Occipital lobe (tissue), 2 donors: Measurements from ENCODE around the gene TMEM269. TPM values are rescaled to one million over a fixed set of nuclear protein-coding genes. Genes with fewer than 3 reads are reported as not detected.

ENCODE experiments used
- DNase-seq: peaks from one replicate; lab custom pipeline; 2025; lab: John Stamatoyannopoulos, UW
- total RNA-seq: library from RNA; depleted of rRNA; stranded (reverse); fragments of >200 nt; gene quantifications from one replicate; pipeline ENCODE4 v1.2.3, GENCODE V29; 2014

Gene TMEM269
- total RNA-seq, 1 donor from 2014 or later, result 0.47 TPM

DNA sequence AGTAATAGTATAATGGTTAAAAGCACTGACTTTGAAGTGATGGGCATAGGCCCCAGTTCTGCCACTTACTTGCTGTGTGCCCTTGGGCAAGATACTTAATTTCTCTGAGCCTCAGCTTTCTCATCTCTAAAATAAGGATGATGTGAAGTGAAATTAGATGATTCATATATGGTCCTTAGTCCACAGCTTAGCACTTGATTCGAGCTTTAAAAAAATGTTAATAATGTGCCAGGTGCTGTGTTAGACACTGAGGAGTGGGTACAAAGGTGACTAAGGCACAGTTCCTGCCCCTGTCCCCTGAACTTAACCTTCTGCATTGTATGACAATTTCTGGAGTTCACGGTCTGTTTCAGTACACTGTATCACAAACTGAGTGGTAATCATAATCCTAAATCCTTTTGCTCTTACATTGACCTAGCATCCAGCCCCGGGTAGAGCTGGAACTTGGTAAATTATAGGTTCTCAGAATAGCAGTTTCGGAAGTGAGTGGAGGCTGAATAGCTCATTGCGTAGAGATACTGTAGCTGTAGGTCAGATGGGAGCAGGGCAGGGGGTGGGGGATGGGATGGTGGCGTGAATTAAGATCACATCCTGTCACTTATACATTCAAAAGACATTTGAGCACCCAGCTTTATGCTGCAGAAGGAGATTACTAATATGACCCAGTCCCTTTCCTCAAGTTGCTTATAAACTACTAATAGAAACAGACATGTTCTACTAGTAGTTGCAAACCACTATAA, 63.1 kb downstream of the TMEM269 start:
- DNase-seq, result no peak

DNA sequence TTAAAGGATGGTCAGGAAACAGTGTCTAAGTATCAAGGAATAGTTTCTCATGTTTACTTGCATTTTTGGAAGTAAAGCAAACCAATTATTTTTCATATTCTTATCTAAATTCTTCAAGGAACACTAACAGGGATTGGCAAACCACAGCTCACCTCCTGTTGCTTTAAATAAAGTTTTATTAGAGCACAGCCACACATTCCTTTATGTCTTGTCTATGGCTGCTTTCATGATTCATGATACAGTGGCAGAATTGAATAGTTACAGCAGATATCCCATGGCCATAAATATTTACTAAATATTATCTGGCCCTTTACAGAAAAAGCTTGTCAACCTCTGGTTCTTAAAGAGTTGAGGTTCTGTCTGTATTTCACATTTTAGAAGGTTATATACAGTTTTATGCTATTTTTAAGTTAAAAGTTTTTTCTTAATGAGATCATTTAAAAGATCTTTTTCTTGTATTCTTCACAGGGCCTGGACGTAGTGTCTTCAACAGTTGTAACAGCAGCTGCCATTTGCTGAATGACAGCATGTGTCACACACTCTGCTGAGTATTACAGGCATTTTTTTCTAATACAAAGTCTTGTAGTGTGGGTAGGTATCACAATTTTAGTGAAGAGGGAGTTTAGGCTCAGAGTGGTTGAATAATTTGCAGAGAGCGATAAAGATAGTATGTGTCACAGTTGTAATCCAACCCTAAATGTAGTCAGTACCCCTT, 64.2 kb downstream of the TMEM269 start:
- DNase-seq, result no peak

DNA sequence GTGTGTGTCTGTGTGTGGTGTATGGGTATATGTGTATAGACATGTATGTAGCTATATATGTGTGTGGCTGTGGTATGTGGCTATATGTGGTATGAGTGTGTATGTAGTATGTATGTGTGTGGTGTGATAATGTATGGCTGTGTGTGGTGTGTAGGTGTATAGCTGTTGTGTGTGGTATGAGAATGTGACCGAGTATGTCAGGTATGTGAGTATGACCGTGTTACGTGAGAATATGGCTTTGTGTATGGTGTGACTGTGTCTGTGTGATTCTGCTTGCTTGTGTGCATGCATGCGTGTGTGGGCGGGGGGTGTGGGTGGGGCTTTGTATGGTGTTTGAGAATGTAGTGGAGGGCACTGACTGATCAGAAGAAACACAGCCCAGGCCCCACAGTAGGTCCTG, 65.2 kb downstream of the TMEM269 start:
- no peak for DNase-seq

Other genes starting within 250 kb of the TMEM269 start
- 16.4 TPM for gene PPIH, start 126.6 kb upstream of the TMEM269 start, total RNA-seq
- gene YBX1, start 102.6 kb upstream of the TMEM269 start, total RNA-seq, result 1,163 TPM
- not detected for gene CLDN19, start 44.8 kb upstream of the TMEM269 start, total RNA-seq
- gene P3H1, start 18.0 kb upstream of the TMEM269 start, total RNA-seq, result 10.9 TPM
- gene C1orf50, start 17.7 kb upstream of the TMEM269 start, total RNA-seq, result 10.0 TPM
- gene ERMAP, start 32.1 kb downstream of the TMEM269 start, total RNA-seq, result 1.9 TPM
- 68.0 TPM for gene SVBP, start 32.4 kb downstream of the TMEM269 start, total RNA-seq
- 7.8 TPM for gene ZNF691, start 61.6 kb downstream of the TMEM269 start, total RNA-seq
- 29.3 TPM for gene SLC2A1, start 173.9 kb downstream of the TMEM269 start, total RNA-seq